Panc1 (cell line): Measurements from ENCODE around the gene CIAO3.
A peak's percentile ranks its signal among the peaks of the same experiment; 100 is the strongest.

Experiments
- POLR2AphosphoS5 ChIP-seq: IDR thresholded peaks from 2 replicates; pipeline ENCODE4 v1.6.1; 2012; ENCODE audit warnings: mild to moderate bottlenecking, low read depth, low read length, moderate library complexity
- SIN3A ChIP-seq: IDR thresholded peaks from 2 replicates; pipeline ENCODE4 v1.6.1; 2012; ENCODE audit warnings: low read depth, mild to moderate bottlenecking, low read length, moderate library complexity, borderline replicate concordance; ENCODE audit not compliant: insufficient read depth
- TCF7L2 ChIP-seq: IDR thresholded peaks from 2 replicates; pipeline ENCODE4 v1.6.1; 2011; ENCODE audit warnings: mild to moderate bottlenecking, low read depth, low read length, inconsistent platforms
- TF ChIP-seq, protein P1 (sequence below): fragments of 450-650 bp; IDR thresholded peaks from 2 replicates; pipeline ENCODE4 v1.5.1; 2017; ENCODE audit warnings: mild to moderate bottlenecking
- TF ChIP-seq, protein P2 (sequence below), 2 experiments: IDR thresholded peaks; 2 replicates each; pipeline ENCODE4 v1.6.1; 2011 to 2012; ENCODE audit warnings: low read depth in 2 of 2, control low read depth in 1 of 2, low read length in 1 of 2, mild to moderate bottlenecking in 1 of 2, moderate library complexity in 1 of 2; ENCODE audit not compliant: insufficient read depth in 1 of 2

- TF ChIP-seq, protein P1, sequence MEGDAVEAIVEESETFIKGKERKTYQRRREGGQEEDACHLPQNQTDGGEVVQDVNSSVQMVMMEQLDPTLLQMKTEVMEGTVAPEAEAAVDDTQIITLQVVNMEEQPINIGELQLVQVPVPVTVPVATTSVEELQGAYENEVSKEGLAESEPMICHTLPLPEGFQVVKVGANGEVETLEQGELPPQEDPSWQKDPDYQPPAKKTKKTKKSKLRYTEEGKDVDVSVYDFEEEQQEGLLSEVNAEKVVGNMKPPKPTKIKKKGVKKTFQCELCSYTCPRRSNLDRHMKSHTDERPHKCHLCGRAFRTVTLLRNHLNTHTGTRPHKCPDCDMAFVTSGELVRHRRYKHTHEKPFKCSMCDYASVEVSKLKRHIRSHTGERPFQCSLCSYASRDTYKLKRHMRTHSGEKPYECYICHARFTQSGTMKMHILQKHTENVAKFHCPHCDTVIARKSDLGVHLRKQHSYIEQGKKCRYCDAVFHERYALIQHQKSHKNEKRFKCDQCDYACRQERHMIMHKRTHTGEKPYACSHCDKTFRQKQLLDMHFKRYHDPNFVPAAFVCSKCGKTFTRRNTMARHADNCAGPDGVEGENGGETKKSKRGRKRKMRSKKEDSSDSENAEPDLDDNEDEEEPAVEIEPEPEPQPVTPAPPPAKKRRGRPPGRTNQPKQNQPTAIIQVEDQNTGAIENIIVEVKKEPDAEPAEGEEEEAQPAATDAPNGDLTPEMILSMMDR = no peak
- no peak for TF ChIP-seq POLR2AphosphoS5
- TF ChIP-seq, protein P2, sequence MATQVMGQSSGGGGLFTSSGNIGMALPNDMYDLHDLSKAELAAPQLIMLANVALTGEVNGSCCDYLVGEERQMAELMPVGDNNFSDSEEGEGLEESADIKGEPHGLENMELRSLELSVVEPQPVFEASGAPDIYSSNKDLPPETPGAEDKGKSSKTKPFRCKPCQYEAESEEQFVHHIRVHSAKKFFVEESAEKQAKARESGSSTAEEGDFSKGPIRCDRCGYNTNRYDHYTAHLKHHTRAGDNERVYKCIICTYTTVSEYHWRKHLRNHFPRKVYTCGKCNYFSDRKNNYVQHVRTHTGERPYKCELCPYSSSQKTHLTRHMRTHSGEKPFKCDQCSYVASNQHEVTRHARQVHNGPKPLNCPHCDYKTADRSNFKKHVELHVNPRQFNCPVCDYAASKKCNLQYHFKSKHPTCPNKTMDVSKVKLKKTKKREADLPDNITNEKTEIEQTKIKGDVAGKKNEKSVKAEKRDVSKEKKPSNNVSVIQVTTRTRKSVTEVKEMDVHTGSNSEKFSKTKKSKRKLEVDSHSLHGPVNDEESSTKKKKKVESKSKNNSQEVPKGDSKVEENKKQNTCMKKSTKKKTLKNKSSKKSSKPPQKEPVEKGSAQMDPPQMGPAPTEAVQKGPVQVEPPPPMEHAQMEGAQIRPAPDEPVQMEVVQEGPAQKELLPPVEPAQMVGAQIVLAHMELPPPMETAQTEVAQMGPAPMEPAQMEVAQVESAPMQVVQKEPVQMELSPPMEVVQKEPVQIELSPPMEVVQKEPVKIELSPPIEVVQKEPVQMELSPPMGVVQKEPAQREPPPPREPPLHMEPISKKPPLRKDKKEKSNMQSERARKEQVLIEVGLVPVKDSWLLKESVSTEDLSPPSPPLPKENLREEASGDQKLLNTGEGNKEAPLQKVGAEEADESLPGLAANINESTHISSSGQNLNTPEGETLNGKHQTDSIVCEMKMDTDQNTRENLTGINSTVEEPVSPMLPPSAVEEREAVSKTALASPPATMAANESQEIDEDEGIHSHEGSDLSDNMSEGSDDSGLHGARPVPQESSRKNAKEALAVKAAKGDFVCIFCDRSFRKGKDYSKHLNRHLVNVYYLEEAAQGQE (IDR thresholded peaks at IDR 0.05; ENCODE audit: insufficient read depth in 1 of 2, low read depth in 2 of 2, low read length in 1 of 2) = 0 out of 4 replicates have a peak, but pooled peaks of 1 of the 2 experiments have one; percentile 16
- TF ChIP-seq SIN3A = 0 out of 2 replicates have a peak, but pooled peaks have one; percentile 32
- TF ChIP-seq TCF7L2 = no peak
Measured at GRCh38 chr16:726188-726437, 14.7 kb downstream of the CIAO3 start.
